T-helper 2 cell treated with Interferon-gamma antibody and Interleukin-4, amounts not matched to agents 100 ng/mL and 5 ng/mL, for 36 hours (primary cell): ENCODE results near the gene IL27RA. TPM values are rescaled to one million over a fixed set of nuclear protein-coding genes. Genes with fewer than 3 reads are reported as not detected.
"Not testable (repeated sequence)": the region's sequence is repeated elsewhere in the genome, so short reads cannot be mapped to it uniquely, and the experiment has no call there.

Source experiments
- intact Hi-C: fragments of 100-400 bp; cut with micrococcal nuclease; formaldehyde crosslinking; loops from one replicate; pipeline ENCODE4 v1.15.1; 2023
- total RNA-seq: library from RNA; stranded (reverse); gene quantifications from 2 replicates; pipeline ENCODE4 v1.2.3, GENCODE V29; 2022

Gene IL27RA
- total RNA-seq, 1 donor from 2014 or later, result 91.1 TPM

DNA sequence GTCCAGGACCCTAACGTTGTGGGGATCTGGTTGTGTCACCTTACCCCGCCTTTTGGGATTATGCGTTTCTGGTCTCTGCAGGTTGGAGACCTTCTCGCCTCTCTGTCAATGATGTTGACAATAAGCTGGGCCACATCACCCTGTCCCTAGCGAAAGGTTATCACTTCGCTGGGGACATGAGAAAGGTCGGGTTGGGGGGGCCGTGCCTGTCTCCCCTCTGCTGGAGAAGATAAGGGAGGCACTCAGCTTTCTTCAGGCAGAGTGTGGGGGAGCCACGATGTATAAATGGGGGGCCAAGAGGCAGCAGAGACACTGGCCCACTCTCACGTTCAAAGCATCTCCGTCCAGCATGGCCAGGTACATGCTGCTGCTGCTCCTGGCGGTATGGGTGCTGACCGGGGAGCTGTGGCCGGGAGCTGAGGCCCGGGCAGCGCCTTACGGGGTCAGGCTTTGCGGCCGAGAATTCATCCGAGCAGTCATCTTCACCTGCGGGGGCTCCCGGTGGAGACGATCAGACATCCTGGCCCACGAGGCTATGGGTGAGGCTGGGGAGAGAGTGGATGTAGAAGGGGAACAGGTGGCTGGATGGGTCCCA lies 3.6 kb upstream of the IL27RA start, which contains the start of gene RLN3:
Gene RLN3, plus strand, starts transcription at position 293 of the 595 bp plus-strand sequence. Its CDS starts 57 bp downstream, at position 350.
- intact Hi-C loops, result no loop called here

DNA sequence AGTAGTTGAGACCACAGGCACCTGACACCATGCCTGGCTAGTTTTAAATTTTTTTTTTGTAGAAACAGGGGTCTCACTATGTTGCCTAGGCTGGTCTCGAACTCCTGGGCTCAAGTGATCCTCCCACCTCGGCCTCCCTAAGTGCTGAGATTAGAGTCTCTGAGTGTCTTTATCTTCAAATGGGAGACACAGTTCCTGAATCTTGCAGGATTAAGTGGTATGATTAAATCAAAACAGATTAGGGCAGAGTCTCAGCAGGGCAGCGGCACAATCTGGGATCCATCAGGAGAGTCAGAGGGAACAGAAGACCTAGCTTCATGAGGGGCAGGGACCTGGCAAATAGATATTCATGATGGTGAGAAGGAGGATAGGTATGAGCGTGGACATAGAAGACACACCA lies 2.7 kb upstream of the IL27RA start:
- intact Hi-C loops, result no loop called here

DNA sequence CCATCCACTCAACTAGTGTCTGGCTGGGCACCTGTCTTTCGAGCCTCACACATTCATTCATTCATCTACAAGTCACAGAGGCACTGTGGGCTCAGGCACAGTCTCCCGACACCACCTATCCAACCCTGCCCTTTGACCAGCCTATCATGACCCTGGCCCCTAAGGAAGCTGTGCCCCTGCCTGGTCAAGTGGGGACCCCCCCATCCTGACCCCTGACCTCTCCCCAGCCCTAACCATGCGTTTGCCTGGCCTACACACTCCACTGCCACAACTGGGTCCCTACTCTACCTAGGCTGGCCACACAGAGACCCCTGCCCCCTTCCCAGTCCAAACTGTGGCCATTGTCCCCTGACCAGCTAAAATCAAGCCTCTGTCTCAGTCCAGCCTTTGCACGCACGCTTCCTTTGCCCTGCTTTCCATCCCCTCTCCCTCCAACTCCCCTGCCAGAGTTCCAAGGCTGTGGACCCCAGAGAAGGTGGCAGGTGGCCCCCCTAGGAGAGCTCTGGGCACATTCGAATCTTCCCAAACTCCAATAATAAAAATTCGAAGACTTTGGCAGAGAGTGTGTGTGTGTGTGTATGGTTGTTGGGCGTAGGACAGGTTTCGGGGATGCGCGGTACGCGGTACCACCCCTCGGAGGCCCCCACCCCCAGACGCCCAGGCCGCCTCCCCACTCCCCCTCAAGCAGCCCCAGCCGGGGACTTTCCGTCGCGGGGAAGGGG lies 404 bp upstream of the IL27RA start:
- intact Hi-C loops, result loop anchor here (5.0 kb wide), 2 partner anchors 44 to 149 kb away; no protein-coding TSS in a partner anchor

GRCh38 chr19:14033946-14034345 lies 2.4 kb downstream of the IL27RA start:
- intact Hi-C loops, result loop anchor here (2.0 to 5.0 kb wide), 3 partner anchors 47 to 152 kb away; partner anchors contain the start of gene DCAF15

GRCh38 chr19:14035159-14035558 lies 3.6 kb downstream of the IL27RA start:
- intact Hi-C loops, result not testable (repeated sequence)

DNA sequence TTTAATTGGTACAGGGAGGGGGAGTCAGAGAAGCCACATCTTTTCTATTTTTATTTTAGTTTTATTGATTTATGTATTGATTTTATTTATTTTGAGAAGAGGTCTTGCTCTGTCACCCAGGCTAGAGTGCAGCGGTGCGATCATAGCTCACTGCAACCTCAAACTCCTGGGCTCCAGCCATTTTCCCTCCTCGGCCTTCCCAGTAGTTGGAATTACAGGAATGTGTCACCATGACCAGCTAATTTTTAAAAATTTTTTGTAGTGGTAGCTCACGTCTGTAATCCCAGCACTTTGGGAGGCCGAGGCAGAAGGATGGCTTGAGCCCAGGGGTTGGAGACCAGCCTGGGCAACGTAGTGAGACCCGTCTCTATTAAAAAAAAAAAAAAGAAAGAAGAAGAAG lies 4.1 kb downstream of the IL27RA start:
- intact Hi-C loops, result no loop called here

DNA sequence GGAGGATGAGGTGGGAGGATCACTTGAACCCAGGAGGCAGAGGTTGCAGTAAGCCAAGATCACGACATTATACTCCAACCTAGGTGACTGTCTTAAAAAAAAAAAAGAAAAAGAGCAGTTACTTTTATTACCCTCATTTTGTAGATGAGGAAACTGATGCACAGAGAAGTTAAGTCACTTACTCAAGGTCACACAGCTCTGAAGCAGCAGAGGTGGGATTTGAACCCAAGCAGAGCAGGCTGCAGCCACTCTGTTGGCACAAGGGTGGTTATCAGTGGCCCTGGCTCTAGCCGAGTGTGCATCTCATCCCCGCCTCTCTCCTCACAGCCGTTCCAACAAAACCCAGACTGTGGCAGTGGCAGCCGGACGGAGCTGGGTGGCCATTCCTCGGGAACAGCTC lies 7.6 kb downstream of the IL27RA start:
- intact Hi-C loops, result no loop called here

- intact Hi-C loops, result loop anchor here (1.0 kb wide), 1 partner anchor 163 kb away; no protein-coding TSS in a partner anchor
Measured at GRCh38 chr19:14042659-14043608, 11.4 kb downstream of the IL27RA start.

GRCh38 chr19:14047866-14048265 lies 16.3 kb downstream of the IL27RA start:
- intact Hi-C loops, result not testable (repeated sequence)

DNA sequence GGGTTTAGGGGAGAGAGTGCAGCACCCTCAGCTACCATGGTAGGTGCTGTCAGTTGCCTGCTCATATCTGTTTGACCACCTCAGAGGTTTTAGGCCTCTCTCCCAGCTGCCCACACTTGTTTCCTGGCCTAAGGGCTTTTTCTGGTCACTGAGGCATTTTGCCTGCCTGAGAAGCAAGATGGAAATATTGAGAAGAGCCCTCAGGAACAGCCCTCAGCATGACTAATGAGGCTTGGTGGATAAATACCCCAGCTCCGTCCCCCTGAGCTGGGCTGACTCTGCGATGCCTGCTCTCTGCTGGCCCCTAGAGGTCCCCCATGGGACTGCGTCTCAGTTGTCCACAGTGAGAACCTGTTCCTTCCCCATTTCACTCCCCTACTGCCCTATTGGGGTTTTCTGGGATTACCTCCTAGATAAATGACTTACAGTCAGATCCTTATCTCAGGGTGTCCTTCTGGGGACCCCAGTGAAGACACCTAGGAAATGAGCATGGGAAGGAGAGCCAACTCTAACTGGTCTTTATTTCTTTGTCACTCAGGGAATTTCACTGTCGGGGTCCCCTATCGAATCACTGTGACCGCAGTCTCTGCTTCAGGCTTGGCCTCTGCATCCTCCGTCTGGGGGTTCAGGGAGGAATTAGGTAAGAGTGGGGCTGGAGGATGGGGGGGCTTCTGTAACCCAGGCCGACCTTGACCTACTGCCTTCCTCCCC lies 17.0 kb downstream of the IL27RA start:
- intact Hi-C loops, result no loop called here

DNA sequence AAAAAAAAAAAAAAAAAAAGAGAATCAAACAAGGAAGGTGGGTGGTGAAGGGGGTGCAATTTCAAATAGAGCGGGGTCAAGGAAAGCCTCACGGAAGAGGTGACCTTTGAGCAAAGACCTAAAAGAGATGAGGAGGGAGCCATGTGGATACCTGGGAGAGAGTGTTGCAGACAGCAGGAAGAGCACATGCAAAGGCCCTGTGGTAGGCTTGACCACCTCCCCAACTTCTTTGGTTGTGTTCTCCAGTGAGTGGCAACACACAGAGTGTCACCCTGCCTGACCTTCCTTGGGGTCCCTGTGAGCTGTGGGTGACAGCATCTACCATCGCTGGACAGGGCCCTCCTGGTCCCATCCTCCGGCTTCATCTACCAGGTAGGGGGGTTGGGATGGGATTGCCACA lies 18.9 kb downstream of the IL27RA start:
- intact Hi-C loops, result no loop called here

DNA sequence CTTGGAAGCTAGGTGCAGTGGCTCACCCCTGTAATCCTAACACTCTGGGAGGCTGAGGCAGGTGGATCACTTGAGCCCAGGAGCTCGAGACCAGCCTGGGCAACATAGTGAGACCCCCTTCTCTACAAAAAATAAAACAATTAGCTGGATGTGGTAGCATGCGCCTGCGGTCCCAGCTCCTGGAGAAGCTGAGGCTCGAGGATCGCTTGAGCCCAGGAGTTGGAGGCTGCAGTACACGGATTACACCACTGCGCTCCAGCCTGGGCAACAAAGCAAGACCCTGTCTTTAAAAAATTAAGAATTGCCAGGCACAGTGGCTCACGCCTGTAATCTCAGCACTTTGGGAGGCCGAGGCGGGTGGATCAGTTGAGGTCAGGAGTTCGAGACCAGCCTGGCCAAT lies 19.4 kb downstream of the IL27RA start:
- intact Hi-C loops, result not testable (repeated sequence)

GRCh38 chr19:14051980-14052379 lies 20.4 kb downstream of the IL27RA start:
- intact Hi-C loops, result no loop called here

DNA sequence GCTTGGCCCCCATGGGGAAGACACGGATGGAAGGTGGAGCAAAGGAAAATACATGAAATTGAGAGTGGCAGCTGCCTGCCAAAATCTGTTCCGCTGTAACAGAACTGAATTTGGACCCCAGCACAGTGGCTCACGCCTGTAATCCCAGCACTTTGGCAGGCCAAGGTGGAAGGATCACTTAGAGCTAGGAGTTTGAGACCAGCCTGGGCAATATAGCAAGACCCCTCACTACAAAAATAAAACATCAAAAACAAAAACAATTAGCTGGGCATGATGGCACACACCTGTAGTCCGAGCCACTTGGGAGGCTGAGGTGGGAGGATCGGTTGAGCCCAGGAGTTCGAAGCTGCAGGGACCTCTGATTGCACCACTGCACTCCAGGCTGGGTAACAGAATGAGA lies 20.9 kb downstream of the IL27RA start:
- intact Hi-C loops, result no loop called here

DNA sequence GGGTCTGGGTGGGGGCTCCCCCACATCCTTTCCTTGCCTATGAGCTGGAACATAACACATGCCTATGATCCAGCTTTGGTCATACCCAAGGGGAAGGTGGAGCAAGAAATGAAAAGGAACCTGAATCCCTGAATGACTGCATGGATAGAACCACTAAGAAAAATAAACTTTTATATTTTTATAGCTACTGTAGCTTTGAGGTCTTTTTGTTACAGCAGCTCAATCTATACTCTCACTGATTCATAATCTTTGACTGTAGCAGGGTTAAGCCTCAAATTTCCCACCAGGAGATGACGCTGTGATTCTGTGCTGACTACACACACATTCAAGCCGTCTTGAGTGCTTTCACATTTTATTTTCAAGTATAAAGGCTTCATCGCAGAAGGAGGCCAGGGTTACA lies 21.5 kb downstream of the IL27RA start:
- intact Hi-C loops, result no loop called here

GRCh38 chr19:14053500-14053899 lies 21.9 kb downstream of the IL27RA start:
- intact Hi-C loops, result no loop called here

GRCh38 chr19:14054099-14054498 lies 22.5 kb downstream of the IL27RA start:
- intact Hi-C loops, result no loop called here

- intact Hi-C loops, result loop anchor here (5.0 kb wide), 1 partner anchor 172 kb away; no protein-coding TSS in a partner anchor
Measured at GRCh38 chr19:14054721-14055120, 23.2 kb downstream of the IL27RA start.

GRCh38 chr19:14055396-14055795 lies 23.8 kb downstream of the IL27RA start:
- intact Hi-C loops, result loop anchor here (5.0 kb wide), 1 partner anchor 173 kb away; no protein-coding TSS in a partner anchor

DNA sequence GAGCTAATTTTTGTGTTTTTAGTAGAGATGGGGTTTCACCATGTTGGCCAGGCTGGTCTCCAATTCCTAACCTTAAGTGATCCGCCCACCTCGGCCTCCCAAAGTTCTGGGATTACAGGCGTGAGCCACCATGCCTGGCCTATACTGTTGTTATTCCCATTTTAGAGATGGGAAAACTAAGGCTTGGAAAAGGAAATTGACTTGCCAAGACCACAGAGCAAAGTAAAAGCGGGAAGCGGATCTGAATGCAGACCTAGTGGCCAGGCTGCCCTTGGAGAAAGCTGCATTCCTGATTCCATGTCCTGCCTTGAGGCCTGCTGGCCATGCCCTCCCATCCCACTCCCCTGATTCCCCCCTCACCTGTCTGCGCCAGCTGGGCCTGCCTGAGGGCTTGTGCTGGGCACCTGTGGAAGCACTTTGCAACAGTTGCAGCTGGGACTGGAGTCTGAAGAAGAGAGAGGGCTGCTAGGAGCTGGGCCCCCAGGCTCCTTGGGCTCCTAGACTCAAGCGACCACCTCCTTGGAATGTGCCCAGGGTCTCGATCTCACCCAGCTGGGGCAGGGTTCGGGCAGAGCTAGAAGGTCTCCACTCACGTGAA lies 24.6 kb downstream of the IL27RA start:
- intact Hi-C loops, result loop anchor here (5.0 kb wide), 1 partner anchor 174 kb away; no protein-coding TSS in a partner anchor
